ENCODE measurements around the gene RER1. TPM values are rescaled to one million over a fixed set of nuclear protein-coding genes. Genes with fewer than 3 reads are reported as not detected.

RER1 gene
- total and polyA plus RNA-seq, 9 donors, result 51.0 to 224 (median 99.0) TPM

DNA sequence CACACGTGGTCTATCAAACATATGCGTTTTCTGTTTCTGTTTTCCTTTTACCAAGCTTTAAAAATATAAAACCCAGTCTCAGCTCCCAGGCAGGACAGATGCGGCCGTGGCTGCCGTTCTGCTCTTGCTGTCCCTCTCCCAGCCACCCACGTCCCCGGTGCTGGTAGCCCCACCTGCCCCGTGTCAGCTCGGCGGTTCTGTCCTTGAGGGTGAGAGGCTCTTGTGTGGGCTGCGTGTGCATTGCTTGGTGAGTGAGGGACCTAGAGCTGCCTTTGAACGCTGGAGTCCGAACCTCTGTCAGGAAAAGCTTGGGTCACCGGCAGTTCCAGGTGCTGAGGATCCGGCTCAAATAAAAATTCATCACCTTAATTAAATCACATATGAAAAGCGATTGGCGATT, 4.4 kb downstream of the RER1 start:
- 66 to 76% (median 70%) methylated on average over 17 of the region's 17 CpGs for WGBS, 3 donors
- H3K9me3 ChIP-seq, result no peaks in the 10 kb centered on the region
- H3K4me1 ChIP-seq (ENCODE audit: insufficient read depth), result peaks cover 11% of the 10 kb centered on the region
- H3K27ac ChIP-seq, result no peak overlapping the region
- DNase-seq, result no peak
- intact Hi-C loops (cut with DNase I), result no loop called here
- no peaks in the 10 kb centered on the region for H3K36me3 ChIP-seq
- no peaks in the 10 kb centered on the region for H3K27me3 ChIP-seq
- TF ChIP-seq, protein P1, sequence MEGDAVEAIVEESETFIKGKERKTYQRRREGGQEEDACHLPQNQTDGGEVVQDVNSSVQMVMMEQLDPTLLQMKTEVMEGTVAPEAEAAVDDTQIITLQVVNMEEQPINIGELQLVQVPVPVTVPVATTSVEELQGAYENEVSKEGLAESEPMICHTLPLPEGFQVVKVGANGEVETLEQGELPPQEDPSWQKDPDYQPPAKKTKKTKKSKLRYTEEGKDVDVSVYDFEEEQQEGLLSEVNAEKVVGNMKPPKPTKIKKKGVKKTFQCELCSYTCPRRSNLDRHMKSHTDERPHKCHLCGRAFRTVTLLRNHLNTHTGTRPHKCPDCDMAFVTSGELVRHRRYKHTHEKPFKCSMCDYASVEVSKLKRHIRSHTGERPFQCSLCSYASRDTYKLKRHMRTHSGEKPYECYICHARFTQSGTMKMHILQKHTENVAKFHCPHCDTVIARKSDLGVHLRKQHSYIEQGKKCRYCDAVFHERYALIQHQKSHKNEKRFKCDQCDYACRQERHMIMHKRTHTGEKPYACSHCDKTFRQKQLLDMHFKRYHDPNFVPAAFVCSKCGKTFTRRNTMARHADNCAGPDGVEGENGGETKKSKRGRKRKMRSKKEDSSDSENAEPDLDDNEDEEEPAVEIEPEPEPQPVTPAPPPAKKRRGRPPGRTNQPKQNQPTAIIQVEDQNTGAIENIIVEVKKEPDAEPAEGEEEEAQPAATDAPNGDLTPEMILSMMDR (IDR thresholded peaks at IDR 0.05), result no peak
- TF ChIP-seq EP300 (IDR thresholded peaks at IDR 0.05), result no peak
- TF ChIP-seq POLR2A (IDR thresholded peaks at IDR 0.05), result no peak
- no peak overlapping the region for H3K4me3 ChIP-seq

- WGBS, 3 donors, result 92 to 93% (median 92%) methylated on average over 5 of the region's 5 CpGs
- no peaks in the 10 kb centered on the region for H3K36me3 ChIP-seq
- intact Hi-C loops (cut with DNase I), result no loop called here
Observed at GRCh38 chr1:2396476-2396875, 4.8 kb downstream of the RER1 start.

DNA sequence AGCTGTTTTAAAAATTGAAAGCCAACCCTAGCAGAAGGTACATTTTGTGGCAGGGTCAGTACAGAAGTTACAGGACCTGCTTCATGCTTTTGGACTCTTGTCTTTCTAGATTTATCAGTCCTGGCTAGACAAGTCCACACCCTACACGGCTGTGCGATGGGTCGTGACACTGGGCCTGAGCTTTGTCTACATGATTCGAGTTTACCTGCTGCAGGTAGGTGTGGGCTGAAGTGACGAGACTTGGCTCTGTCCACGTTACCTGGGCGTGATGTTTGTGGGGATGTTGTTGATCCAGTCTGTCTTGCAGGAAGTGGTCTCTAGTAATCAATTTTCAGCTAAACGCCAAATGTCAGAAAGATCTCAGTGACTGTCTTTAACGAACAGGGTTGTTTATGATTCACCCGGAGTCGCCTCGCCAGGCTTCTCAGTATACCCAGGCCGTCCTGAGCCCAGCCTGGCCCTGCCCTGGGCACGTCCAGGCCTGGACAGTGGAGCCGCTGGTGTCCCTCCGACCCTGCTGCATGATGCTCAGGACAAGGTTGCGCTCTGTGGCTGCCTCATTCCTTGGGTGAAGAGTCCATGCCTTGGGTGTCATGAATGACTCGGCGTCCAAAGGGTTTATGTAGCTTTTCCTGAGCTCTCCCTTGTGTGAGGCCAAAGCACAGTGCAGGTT, 5.5 kb downstream of the RER1 start:
- Histone ChIP-seq H3K4me1 (ENCODE audit: insufficient read depth) (peaks cover 11% of the 10 kb centered on the region), H3K4me3 (no peak overlapping the region), H3K9me3 (no peaks in the 10 kb centered on the region), H3K36me3 (no peaks in the 10 kb centered on the region), H3K27ac (no peak overlapping the region), H3K27me3 (no peaks in the 10 kb centered on the region)
- no peak for DNase-seq
- WGBS, 3 donors, result 86 to 92% (median 89%) methylated on average over 19 of the region's 19 CpGs
- TF ChIP-seq EP300 (IDR thresholded peaks at IDR 0.05) (no peak), POLR2A (IDR thresholded peaks at IDR 0.05) (no peak)
- TF ChIP-seq, protein P1 (IDR thresholded peaks at IDR 0.05), result no peak
- intact Hi-C loops (cut with DNase I), result no loop called here

More at GRCh38 chr1:2396476-2396875, 4.8 kb downstream of the RER1 start:
- TF ChIP-seq EP300 (IDR thresholded peaks at IDR 0.05), result no peak
- TF ChIP-seq, protein P1 (IDR thresholded peaks at IDR 0.05), result no peak
- TF ChIP-seq POLR2A (IDR thresholded peaks at IDR 0.05), result no peak
- no peak overlapping the region for H3K27ac ChIP-seq
- H3K9me3 ChIP-seq, result no peaks in the 10 kb centered on the region
- H3K27me3 ChIP-seq, result no peaks in the 10 kb centered on the region
- no peak for DNase-seq
- H3K4me3 ChIP-seq, result no peak overlapping the region
- peaks cover 11% of the 10 kb centered on the region for H3K4me1 ChIP-seq (ENCODE audit: insufficient read depth)

- TF ChIP-seq EP300 (IDR thresholded peaks at IDR 0.05), result no peak
- TF ChIP-seq POLR2A (IDR thresholded peaks at IDR 0.05), result no peak
- TF ChIP-seq, protein P1 (IDR thresholded peaks at IDR 0.05), result no peak
- H3K27me3 ChIP-seq, result no peaks in the 10 kb centered on the region
- intact Hi-C loops (cut with DNase I), result no loop called here
- no peak overlapping the region for H3K4me3 ChIP-seq
- no peaks in the 10 kb centered on the region for H3K4me1 ChIP-seq (ENCODE audit: insufficient read depth)
- DNase-seq, result no peak
- 87 to 88% (median 87%) methylated on average over 7 of the region's 7 CpGs for WGBS, 3 donors
- no peak overlapping the region for H3K27ac ChIP-seq
- H3K9me3 ChIP-seq, result no peaks in the 10 kb centered on the region
- no peaks in the 10 kb centered on the region for H3K36me3 ChIP-seq
Observed at GRCh38 chr1:2398871-2399270, 7.2 kb downstream of the RER1 start.
